Middle frontal gyrus (tissue), 1 donor: ENCODE measurements around the gene RXRB.
"Not testable (repeated sequence)": the region's sequence is repeated elsewhere in the genome, so short reads cannot be mapped to it uniquely, and the experiment has no call there.

Experiments used
- DNase-seq: peaks from one replicate; pipeline ENCODE4 v3.0.0-alpha.2; 2015; ENCODE audit warnings: low spot score; ENCODE audit errors: extremely low spot score

The RXRB gene

DNA sequence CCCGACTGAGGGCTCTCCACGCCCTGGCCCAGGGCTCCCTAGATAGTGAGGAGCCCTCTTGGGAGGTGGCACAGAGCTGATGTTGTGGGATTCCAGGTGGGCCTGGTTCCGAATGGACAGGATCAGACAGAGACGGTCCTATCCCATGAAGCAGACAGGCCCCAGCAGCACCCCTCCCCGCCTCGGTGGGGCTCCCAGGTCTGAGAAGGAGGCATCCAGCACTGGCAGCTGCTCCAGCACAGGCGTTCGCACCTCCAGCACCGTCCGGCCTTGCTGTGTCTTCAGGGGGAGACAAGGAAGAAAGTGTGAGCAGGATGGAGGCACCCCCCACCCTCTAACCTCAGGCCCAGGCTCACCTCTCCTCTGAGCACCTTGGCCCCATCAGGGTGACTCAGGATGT, 36.9 kb downstream of the RXRB start:
- no peak for DNase-seq

- peak; percentile 27 for DNase-seq
Measured at GRCh38 chr6:33161354-33162331, 38.8 kb downstream of the RXRB start.

DNA sequence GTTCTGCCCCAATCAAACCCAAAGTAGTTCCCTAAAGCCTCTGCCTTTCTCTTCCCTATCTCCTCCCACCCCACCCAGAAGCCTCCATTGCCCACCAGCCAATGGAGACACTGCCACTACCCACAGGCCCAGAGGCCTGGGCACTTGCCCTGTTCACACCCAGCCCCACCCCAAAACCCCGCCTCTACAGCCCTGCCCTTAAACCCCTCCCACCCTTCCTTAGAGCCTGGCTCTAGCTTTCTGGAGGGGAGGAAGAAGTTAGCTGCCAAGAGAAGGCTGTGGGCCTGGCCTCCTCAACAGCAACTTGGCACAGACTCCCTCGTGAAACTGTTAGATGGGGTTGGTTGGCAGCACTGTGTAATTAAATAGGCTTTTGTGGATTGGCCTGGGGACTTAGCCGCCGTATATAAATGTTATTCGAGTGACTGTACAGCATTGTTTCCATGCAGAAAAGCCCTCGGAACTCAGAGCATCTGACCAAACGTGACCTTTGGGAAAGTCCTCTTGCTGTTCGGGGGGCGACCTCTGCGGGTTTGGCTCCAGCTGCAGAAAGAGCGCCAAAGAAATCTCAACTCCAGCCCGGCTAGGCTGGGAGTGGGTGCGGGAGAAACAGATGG, 39.6 kb downstream of the RXRB start:
- no peak for DNase-seq

- DNase-seq = no peak
Measured at GRCh38 chr6:33160096-33160495, 40.4 kb downstream of the RXRB start.

DNA sequence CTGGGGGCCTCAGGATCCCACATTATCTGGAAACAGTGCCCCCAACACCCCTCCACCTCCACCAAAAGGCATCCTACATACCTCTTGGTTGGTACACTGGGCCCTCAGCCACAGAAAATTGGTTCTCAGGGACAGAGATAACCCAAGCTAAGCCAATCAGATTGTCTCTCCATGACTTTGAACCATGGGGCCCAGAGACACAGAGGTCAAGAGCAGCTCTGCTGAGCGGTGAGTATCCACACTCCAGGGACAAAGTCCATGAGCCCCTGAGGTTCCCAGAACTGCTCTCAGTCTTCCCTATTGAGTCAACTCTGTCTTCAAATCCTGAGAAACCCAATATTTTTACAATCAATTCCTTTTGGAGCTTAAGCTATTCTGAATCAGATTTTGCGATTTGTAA, 43.5 kb downstream of the RXRB start:
- no peak for DNase-seq

GRCh38 chr6:33156561-33156960, 43.9 kb downstream of the RXRB start:
- DNase-seq = no peak

DNA sequence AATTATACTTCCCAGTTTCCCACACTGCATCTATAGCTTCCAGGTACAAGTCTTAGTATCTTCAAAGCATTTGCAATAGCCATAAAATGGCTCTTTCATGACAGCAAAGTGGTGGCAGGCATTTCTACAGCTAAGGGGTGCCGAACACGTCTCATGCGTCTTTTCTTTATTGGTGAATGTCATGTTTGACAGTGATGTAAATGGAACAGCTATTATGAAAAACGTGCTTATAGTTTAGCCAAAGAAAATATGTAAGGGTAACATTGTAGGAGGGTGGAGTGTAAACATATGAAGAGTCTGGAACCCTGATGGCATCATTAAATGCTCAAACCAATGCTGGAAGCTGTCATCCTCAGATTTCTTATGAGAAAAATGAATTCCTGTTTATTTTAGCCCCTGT, 46.1 kb downstream of the RXRB start:
- DNase-seq = no peak

DNA sequence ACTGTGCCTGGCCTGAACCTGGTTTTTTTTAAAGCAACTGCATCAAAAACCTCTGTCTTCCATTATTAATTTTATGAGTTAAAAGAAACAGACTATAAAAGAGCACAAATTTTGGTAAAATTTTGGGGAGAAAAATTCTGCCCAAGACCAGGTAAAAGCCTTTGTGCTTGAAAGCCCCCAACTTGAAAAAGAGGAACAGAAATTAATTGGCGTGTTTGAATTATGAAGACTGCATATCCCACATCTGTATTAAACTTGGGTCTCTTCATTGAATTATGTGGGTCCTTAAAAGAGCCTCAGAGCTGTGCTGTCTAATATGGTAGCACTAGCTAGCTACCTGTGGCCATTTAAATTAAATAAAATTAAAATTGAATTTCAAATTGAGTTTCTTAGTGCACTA, 49.4 kb downstream of the RXRB start:
- no peak for DNase-seq

GRCh38 chr6:33150560-33150959, 49.9 kb downstream of the RXRB start:
- not testable (repeated sequence) for DNase-seq

DNA sequence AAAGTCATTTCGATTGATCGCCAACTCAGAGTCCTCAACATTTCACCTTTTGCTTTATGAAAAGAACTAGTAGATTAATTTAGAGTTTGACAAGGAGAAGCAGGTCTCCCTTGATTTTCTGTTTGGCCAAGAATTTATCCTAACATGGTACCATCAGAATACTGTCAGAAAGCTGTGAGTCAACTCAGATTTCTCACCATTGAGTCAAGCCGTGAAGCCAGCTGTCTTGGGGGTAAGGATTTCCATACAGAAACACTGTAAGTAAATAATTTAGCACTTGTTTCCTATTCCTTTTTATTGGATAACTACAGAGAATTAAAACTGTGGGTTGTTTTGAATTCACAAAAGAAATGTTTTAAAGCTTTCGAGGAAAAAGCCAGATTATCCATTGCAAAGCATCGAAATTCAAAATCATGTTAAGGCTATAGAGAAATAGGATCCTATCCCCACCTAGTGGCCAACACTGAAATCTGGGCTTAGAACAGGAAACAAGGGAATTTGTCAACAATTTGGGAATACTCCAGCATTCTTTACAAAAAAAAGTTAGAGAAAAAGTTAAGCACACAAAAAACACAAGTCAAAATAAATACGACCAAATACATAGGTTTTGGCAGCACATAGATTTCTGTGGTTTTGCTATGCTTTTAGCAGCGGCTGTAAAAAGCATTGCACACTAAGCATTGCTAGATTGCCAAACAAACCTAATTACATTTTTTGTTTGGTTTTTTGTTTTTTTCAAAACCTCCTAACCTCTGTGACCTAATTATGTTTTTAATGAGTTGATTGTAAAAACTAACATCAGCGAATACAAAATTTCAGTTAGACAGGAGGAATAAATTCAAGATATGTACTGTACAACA, 52.4 kb downstream of the RXRB start:
- DNase-seq = no peak

- no peak for DNase-seq
Measured at GRCh38 chr6:33144373-33144772, 56.1 kb downstream of the RXRB start.
